Peyer's patch (tissue), 4 donors: ENCODE data around the gene ARFGEF2.

Experiments used
- CTCF ChIP-seq, 6 experiments: fragments of 450-650 bp in 4 of 6; fragments of 200-600 bp in 2 of 6; sonication (generic) in 1 of 6; IDR thresholded peaks; one replicate each; pipeline ENCODE4 v1.5.1; 2017 to 2019; ENCODE audit warnings: antibody characterized with exemption in 6 of 6, mild to moderate bottlenecking in 3 of 6, moderate library complexity in 1 of 6
- POLR2A ChIP-seq, 2 donors: fragments of 450-650 bp; IDR thresholded peaks; one replicate each; pipeline ENCODE4 v1.5.1; 2017; ENCODE audit warnings: antibody characterized with exemption in 2 of 2, mild to moderate bottlenecking in 2 of 2, moderate library complexity in 2 of 2

- TF ChIP-seq CTCF (IDR thresholded peaks at IDR 0.05) (no peak), POLR2A (IDR thresholded peaks at IDR 0.05) (no peak)
Observed at GRCh38 chr20:48975955-48976354, 54.4 kb downstream of the ARFGEF2 start.
